Measurements from ENCODE around the gene HIPK2. TPM values are rescaled to one million over a fixed set of nuclear protein-coding genes. Genes with fewer than 3 reads are reported as not detected.

The HIPK2 gene
- total and polyA plus RNA-seq, 2 experiments from 2014 or later = 7.3 to 16.9 TPM

DNA sequence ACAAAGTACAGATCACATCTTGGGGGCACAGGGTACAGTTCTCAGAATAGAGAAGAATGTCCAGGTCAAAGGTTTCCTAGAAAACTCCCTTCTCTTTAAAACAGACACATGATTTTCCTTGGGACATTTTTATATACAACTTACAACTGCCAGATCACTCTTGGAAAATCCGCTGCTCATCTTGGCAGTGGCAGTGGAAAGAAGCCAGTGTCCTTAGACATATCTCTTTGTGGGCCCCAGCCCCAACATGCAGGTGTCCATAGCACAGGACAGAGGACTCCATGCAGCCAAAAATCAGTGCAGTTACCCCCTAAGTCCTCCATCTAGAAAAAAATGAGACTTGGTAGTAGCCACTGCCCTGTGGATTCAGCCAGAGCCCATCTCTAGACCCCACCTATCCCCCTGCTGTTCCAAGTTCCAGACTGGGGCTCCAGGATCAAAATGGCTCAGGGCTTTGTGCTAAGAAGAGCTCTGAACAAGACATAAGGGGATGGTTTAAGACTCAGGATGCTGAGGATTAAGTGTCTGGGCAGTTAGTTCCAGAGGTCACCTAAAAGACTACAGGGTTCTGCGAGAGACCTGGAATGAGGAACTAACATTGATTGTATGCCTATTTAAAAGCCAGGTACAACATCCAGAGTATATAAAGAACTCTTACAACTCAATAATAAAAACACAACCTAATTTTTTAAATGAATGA, 34.4 kb downstream of the HIPK2 start:
- H3K79me2 ChIP-seq (replicated peaks; ENCODE audit: insufficient read depth) = peaks cover 30% of the 10 kb centered on the region
- no peak overlapping the region for H3K4me2 ChIP-seq
- H3K27ac ChIP-seq (ENCODE audit: low read depth) = no peak overlapping the region
- no peaks in the 10 kb centered on the region for H3K36me3 ChIP-seq (ENCODE audit: insufficient read depth)
- no peak overlapping the region for H2AFZ ChIP-seq
- H4K20me1 ChIP-seq (replicated peaks; ENCODE audit: insufficient read depth) = no peaks in the 10 kb centered on the region
- Mint-ChIP-seq H3K4me3 (no peak overlapping the region), H3K9me3 (no peaks in the 10 kb centered on the region), H3K36me3 (ENCODE audit: low read depth) (no peaks in the 10 kb centered on the region), H3K27ac (no peak overlapping the region), H3K27me3 (ENCODE audit: insufficient read depth, low read depth, poor library complexity) (no peaks in the 10 kb centered on the region), H3K4me1 (peaks cover 22% of the 10 kb centered on the region)
- peaks cover 10% of the 10 kb centered on the region for H3K4me1 ChIP-seq (ENCODE audit: insufficient read depth)
- TF ChIP-seq, protein P1, sequence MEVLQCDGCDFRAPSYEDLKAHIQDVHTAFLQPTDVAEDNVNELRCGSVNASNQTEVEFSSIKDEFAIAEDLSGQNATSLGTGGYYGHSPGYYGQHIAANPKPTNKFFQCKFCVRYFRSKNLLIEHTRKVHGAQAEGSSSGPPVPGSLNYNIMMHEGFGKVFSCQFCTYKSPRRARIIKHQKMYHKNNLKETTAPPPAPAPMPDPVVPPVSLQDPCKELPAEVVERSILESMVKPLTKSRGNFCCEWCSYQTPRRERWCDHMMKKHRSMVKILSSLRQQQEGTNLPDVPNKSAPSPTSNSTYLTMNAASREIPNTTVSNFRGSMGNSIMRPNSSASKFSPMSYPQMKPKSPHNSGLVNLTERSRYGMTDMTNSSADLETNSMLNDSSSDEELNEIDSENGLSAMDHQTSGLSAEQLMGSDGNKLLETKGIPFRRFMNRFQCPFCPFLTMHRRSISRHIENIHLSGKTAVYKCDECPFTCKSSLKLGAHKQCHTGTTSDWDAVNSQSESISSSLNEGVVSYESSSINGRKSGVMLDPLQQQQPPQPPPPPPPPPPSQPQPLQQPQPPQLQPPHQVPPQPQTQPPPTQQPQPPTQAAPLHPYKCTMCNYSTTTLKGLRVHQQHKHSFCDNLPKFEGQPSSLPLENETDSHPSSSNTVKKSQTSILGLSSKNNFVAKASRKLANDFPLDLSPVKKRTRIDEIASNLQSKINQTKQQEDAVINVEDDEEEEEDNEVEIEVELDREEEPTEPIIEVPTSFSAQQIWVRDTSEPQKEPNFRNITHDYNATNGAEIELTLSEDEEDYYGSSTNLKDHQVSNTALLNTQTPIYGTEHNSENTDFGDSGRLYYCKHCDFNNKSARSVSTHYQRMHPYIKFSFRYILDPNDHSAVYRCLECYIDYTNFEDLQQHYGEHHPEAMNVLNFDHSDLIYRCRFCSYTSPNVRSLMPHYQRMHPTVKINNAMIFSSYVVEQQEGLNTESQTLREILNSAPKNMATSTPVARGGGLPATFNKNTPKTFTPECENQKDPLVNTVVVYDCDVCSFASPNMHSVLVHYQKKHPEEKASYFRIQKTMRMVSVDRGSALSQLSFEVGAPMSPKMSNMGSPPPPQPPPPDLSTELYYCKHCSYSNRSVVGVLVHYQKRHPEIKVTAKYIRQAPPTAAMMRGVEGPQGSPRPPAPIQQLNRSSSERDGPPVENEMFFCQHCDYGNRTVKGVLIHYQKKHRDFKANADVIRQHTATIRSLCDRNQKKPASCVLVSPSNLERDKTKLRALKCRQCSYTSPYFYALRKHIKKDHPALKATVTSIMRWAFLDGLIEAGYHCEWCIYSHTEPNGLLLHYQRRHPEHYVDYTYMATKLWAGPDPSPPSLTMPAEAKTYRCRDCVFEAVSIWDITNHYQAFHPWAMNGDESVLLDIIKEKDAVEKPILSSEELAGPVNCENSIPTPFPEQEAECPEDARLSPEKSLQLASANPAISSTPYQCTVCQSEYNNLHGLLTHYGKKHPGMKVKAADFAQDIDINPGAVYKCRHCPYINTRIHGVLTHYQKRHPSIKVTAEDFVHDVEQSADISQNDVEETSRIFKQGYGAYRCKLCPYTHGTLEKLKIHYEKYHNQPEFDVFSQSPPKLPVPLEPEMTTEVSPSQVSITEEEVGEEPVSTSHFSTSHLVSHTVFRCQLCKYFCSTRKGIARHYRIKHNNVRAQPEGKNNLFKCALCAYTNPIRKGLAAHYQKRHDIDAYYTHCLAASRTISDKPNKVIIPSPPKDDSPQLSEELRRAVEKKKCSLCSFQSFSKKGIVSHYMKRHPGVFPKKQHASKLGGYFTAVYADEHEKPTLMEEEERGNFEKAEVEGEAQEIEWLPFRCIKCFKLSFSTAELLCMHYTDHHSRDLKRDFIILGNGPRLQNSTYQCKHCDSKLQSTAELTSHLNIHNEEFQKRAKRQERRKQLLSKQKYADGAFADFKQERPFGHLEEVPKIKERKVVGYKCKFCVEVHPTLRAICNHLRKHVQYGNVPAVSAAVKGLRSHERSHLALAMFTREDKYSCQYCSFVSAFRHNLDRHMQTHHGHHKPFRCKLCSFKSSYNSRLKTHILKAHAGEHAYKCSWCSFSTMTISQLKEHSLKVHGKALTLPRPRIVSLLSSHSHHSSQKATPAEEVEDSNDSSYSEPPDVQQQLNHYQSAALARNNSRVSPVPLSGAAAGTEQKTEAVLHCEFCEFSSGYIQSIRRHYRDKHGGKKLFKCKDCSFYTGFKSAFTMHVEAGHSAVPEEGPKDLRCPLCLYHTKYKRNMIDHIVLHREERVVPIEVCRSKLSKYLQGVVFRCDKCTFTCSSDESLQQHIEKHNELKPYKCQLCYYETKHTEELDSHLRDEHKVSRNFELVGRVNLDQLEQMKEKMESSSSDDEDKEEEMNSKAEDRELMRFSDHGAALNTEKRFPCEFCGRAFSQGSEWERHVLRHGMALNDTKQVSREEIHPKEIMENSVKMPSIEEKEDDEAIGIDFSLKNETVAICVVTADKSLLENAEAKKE (CRISPR knock-in tag; IDR thresholded peaks at IDR 0.05) = no peak
- TF ChIP-seq POLR2AphosphoS5 (IDR thresholded peaks at IDR 0.05; ENCODE audit: low read depth) = no peak
- TF ChIP-seq, protein P2, sequence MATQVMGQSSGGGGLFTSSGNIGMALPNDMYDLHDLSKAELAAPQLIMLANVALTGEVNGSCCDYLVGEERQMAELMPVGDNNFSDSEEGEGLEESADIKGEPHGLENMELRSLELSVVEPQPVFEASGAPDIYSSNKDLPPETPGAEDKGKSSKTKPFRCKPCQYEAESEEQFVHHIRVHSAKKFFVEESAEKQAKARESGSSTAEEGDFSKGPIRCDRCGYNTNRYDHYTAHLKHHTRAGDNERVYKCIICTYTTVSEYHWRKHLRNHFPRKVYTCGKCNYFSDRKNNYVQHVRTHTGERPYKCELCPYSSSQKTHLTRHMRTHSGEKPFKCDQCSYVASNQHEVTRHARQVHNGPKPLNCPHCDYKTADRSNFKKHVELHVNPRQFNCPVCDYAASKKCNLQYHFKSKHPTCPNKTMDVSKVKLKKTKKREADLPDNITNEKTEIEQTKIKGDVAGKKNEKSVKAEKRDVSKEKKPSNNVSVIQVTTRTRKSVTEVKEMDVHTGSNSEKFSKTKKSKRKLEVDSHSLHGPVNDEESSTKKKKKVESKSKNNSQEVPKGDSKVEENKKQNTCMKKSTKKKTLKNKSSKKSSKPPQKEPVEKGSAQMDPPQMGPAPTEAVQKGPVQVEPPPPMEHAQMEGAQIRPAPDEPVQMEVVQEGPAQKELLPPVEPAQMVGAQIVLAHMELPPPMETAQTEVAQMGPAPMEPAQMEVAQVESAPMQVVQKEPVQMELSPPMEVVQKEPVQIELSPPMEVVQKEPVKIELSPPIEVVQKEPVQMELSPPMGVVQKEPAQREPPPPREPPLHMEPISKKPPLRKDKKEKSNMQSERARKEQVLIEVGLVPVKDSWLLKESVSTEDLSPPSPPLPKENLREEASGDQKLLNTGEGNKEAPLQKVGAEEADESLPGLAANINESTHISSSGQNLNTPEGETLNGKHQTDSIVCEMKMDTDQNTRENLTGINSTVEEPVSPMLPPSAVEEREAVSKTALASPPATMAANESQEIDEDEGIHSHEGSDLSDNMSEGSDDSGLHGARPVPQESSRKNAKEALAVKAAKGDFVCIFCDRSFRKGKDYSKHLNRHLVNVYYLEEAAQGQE (IDR thresholded peaks at IDR 0.05; ENCODE audit: unreplicated experiment) = no peak
- no peak for TF ChIP-seq NANOG (IDR thresholded peaks at IDR 0.05; ENCODE audit: borderline replicate concordance)
- no peak for TF ChIP-seq JUNB (IDR thresholded peaks at IDR 0.05; ENCODE audit: unreplicated experiment)
- TF ChIP-seq, protein P3, sequence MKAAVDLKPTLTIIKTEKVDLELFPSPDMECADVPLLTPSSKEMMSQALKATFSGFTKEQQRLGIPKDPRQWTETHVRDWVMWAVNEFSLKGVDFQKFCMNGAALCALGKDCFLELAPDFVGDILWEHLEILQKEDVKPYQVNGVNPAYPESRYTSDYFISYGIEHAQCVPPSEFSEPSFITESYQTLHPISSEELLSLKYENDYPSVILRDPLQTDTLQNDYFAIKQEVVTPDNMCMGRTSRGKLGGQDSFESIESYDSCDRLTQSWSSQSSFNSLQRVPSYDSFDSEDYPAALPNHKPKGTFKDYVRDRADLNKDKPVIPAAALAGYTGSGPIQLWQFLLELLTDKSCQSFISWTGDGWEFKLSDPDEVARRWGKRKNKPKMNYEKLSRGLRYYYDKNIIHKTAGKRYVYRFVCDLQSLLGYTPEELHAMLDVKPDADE (IDR thresholded peaks at IDR 0.05) = no peak
- no peak for TF ChIP-seq EZH2 (IDR thresholded peaks at IDR 0.05; ENCODE audit: low read depth, unreplicated experiment)
- TF ChIP-seq STAT1 (IDR thresholded peaks at IDR 0.05; ENCODE audit: unreplicated experiment) = no peak
- no peak for TF ChIP-seq CREB1 (CRISPR knock-in tag; IDR thresholded peaks at IDR 0.05; ENCODE audit: low read depth)
- no peak for TF ChIP-seq ZNF114 (CRISPR knock-in tag; IDR thresholded peaks at IDR 0.05)
- no peak for TF ChIP-seq ZNF331 (CRISPR knock-in tag; IDR thresholded peaks at IDR 0.05; ENCODE audit: low read depth)
- TF ChIP-seq, protein P4, sequence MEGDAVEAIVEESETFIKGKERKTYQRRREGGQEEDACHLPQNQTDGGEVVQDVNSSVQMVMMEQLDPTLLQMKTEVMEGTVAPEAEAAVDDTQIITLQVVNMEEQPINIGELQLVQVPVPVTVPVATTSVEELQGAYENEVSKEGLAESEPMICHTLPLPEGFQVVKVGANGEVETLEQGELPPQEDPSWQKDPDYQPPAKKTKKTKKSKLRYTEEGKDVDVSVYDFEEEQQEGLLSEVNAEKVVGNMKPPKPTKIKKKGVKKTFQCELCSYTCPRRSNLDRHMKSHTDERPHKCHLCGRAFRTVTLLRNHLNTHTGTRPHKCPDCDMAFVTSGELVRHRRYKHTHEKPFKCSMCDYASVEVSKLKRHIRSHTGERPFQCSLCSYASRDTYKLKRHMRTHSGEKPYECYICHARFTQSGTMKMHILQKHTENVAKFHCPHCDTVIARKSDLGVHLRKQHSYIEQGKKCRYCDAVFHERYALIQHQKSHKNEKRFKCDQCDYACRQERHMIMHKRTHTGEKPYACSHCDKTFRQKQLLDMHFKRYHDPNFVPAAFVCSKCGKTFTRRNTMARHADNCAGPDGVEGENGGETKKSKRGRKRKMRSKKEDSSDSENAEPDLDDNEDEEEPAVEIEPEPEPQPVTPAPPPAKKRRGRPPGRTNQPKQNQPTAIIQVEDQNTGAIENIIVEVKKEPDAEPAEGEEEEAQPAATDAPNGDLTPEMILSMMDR (conservative IDR thresholded peaks at IDR 0.05; ENCODE audit: low read depth in 2 of 2) = no peak
- TF ChIP-seq EZH2phosphoT487 (IDR thresholded peaks at IDR 0.05; ENCODE audit: unreplicated experiment) = no peak
- no peaks in the 10 kb centered on the region for H3K27me3 ChIP-seq (ENCODE audit: insufficient read depth)
- no peak for ATAC-seq
- no peaks in the 10 kb centered on the region for H3K9me2 ChIP-seq (ENCODE audit: insufficient read depth)
- no peaks in the 10 kb centered on the region for H3F3A ChIP-seq (replicated peaks; ENCODE audit: low read depth)
- no peak for DNase-seq (ENCODE audit: low spot score)
- H3K4me3 ChIP-seq = no peak overlapping the region

Data from GM23338 (cell line).